ENCODE measurements around the gene ESF1.
"Not testable (repeated sequence)": the region's sequence is repeated elsewhere in the genome, so short reads cannot be mapped to it uniquely, and the experiment has no call there.

Gene ESF1

GRCh38 chr20:13772529-13772928 is 12.2 kb downstream of the ESF1 start:
- Histone ChIP-seq H3K27ac (ENCODE audit: low read depth, low read length) (no peak overlapping the region), H3K9ac (ENCODE audit: low read depth in 1 of 2, low read length in 2 of 2) (no peak overlapping the region), H3K4me1 (ENCODE audit: control insufficient read depth in 1 of 2, insufficient read depth in 2 of 2, low read length in 2 of 2) (no peaks in the 10 kb centered on the region), H3K9me3 (ENCODE audit: control insufficient read depth in 1 of 2, low read length in 2 of 2) (no peaks in the 10 kb centered on the region), H3K36me3 (ENCODE audit: control insufficient read depth in 1 of 2, insufficient read depth in 2 of 2, low read length in 2 of 2) (peaks cover 26 to 60% of the 10 kb centered on the region in 2 donors), H3K4me3 (ENCODE audit: low read depth in 1 of 2, low read length in 2 of 2) (no peak overlapping the region), H3K27me3 (ENCODE audit: control insufficient read depth in 1 of 2, insufficient read depth in 2 of 2, low read length in 2 of 2) (no peaks in the 10 kb centered on the region)

GRCh38 chr20:13771853-13772453 is 12.8 kb downstream of the ESF1 start:
- no peaks in the 10 kb centered on the region for H3K27me3 ChIP-seq (ENCODE audit: control insufficient read depth in 1 of 2, insufficient read depth in 2 of 2, low read length in 2 of 2)
- H3K9me3 ChIP-seq (ENCODE audit: control insufficient read depth in 1 of 2, low read length in 2 of 2), result no peaks in the 10 kb centered on the region
- peaks cover 28 to 59% of the 10 kb centered on the region in 2 donors for H3K36me3 ChIP-seq (ENCODE audit: control insufficient read depth in 1 of 2, insufficient read depth in 2 of 2, low read length in 2 of 2)
- H3K4me3 ChIP-seq (ENCODE audit: low read depth in 1 of 2, low read length in 2 of 2), result no peak overlapping the region
- no peak overlapping the region for H3K27ac ChIP-seq (ENCODE audit: low read depth, low read length)
- H3K9ac ChIP-seq (ENCODE audit: low read depth in 1 of 2, low read length in 2 of 2), result no peak overlapping the region
- no peaks in the 10 kb centered on the region for H3K4me1 ChIP-seq (ENCODE audit: control insufficient read depth in 1 of 2, insufficient read depth in 2 of 2, low read length in 2 of 2)

- Histone ChIP-seq H3K36me3 (ENCODE audit: control insufficient read depth in 1 of 2, insufficient read depth in 2 of 2, low read length in 2 of 2) (peaks cover 26 to 60% of the 10 kb centered on the region in 2 donors), H3K27ac (ENCODE audit: low read depth, low read length) (no peak overlapping the region), H3K9ac (ENCODE audit: low read depth in 1 of 2, low read length in 2 of 2) (no peak overlapping the region), H3K9me3 (ENCODE audit: control insufficient read depth in 1 of 2, low read length in 2 of 2) (no peaks in the 10 kb centered on the region), H3K27me3 (ENCODE audit: control insufficient read depth in 1 of 2, insufficient read depth in 2 of 2, low read length in 2 of 2) (no peaks in the 10 kb centered on the region), H3K4me3 (ENCODE audit: low read depth in 1 of 2, low read length in 2 of 2) (no peak overlapping the region), H3K4me1 (ENCODE audit: control insufficient read depth in 1 of 2, insufficient read depth in 2 of 2, low read length in 2 of 2) (no peaks in the 10 kb centered on the region)
Observed at GRCh38 chr20:13770141-13770540, 14.6 kb downstream of the ESF1 start.

GRCh38 chr20:13765868-13766416 is 18.8 kb downstream of the ESF1 start:
- no peaks in the 10 kb centered on the region for H3K9me3 ChIP-seq (ENCODE audit: control insufficient read depth in 1 of 2, low read length in 2 of 2)
- H3K4me3 ChIP-seq (ENCODE audit: low read depth in 1 of 2, low read length in 2 of 2), result no peak overlapping the region
- no peak overlapping the region for H3K9ac ChIP-seq (ENCODE audit: low read depth in 1 of 2, low read length in 2 of 2)
- no peaks in the 10 kb centered on the region for H3K27me3 ChIP-seq (ENCODE audit: control insufficient read depth in 1 of 2, insufficient read depth in 2 of 2, low read length in 2 of 2)
- H3K27ac ChIP-seq (ENCODE audit: low read depth, low read length), result no peak overlapping the region
- no peaks in the 10 kb centered on the region for H3K4me1 ChIP-seq (ENCODE audit: control insufficient read depth in 1 of 2, insufficient read depth in 2 of 2, low read length in 2 of 2)
- peaks cover 23 to 67% of the 10 kb centered on the region in 2 donors for H3K36me3 ChIP-seq (ENCODE audit: control insufficient read depth in 1 of 2, insufficient read depth in 2 of 2, low read length in 2 of 2)

- no peak overlapping the region for H3K27ac ChIP-seq (ENCODE audit: low read depth, low read length)
- no peak overlapping the region for H3K9ac ChIP-seq (ENCODE audit: low read depth in 1 of 2, low read length in 2 of 2)
- no peak overlapping the region for H3K4me3 ChIP-seq (ENCODE audit: low read depth in 1 of 2, low read length in 2 of 2)
- peaks cover 18 to 60% of the 10 kb centered on the region in 2 donors for H3K36me3 ChIP-seq (ENCODE audit: control insufficient read depth in 1 of 2, insufficient read depth in 2 of 2, low read length in 2 of 2)
- no peaks in the 10 kb centered on the region for H3K27me3 ChIP-seq (ENCODE audit: control insufficient read depth in 1 of 2, insufficient read depth in 2 of 2, low read length in 2 of 2)
- no peaks in the 10 kb centered on the region for H3K4me1 ChIP-seq (ENCODE audit: control insufficient read depth in 1 of 2, insufficient read depth in 2 of 2, low read length in 2 of 2)
- H3K9me3 ChIP-seq (ENCODE audit: control insufficient read depth in 1 of 2, low read length in 2 of 2), result no peaks in the 10 kb centered on the region
Observed at GRCh38 chr20:13765299-13765698, 19.4 kb downstream of the ESF1 start.

GRCh38 chr20:13760451-13760946 is 24.2 kb downstream of the ESF1 start:
- H3K36me3 ChIP-seq (ENCODE audit: control insufficient read depth in 1 of 2, insufficient read depth in 2 of 2, low read length in 2 of 2), result peaks cover 5 to 29% of the 10 kb centered on the region in 2 donors
- not testable (repeated sequence) for H3K9ac ChIP-seq (ENCODE audit: low read depth in 1 of 2, low read length in 2 of 2); H3K27ac ChIP-seq (ENCODE audit: low read depth, low read length); H3K4me3 ChIP-seq (ENCODE audit: low read depth in 1 of 2, low read length in 2 of 2); H3K27me3 ChIP-seq (ENCODE audit: control insufficient read depth in 1 of 2, insufficient read depth in 2 of 2, low read length in 2 of 2); H3K4me1 ChIP-seq (ENCODE audit: control insufficient read depth in 1 of 2, insufficient read depth in 2 of 2, low read length in 2 of 2); H3K9me3 ChIP-seq (ENCODE audit: control insufficient read depth in 1 of 2, low read length in 2 of 2)

GRCh38 chr20:13758884-13759283 is 25.8 kb downstream of the ESF1 start:
- H3K9me3 ChIP-seq (ENCODE audit: control insufficient read depth in 1 of 2, low read length in 2 of 2), result no peaks in the 10 kb centered on the region
- H3K27me3 ChIP-seq (ENCODE audit: control insufficient read depth in 1 of 2, insufficient read depth in 2 of 2, low read length in 2 of 2), result no peaks in the 10 kb centered on the region
- H3K36me3 ChIP-seq (ENCODE audit: control insufficient read depth in 1 of 2, insufficient read depth in 2 of 2, low read length in 2 of 2), result peaks cover 5 to 14% of the 10 kb centered on the region in 2 donors

GRCh38 chr20:13756551-13756950 is 28.2 kb downstream of the ESF1 start:
- Histone ChIP-seq H3K27me3 (ENCODE audit: control insufficient read depth in 1 of 2, insufficient read depth in 2 of 2, low read length in 2 of 2) (no peaks in the 10 kb centered on the region), H3K4me1 (ENCODE audit: control insufficient read depth in 1 of 2, insufficient read depth in 2 of 2, low read length in 2 of 2) (peaks cover 4 to 7% of the 10 kb centered on the region in 2 donors), H3K9ac (ENCODE audit: low read depth in 1 of 2, low read length in 2 of 2) (no peak overlapping the region), H3K9me3 (ENCODE audit: control insufficient read depth in 1 of 2, low read length in 2 of 2) (no peaks in the 10 kb centered on the region), H3K36me3 (ENCODE audit: control insufficient read depth in 1 of 2, insufficient read depth in 2 of 2, low read length in 2 of 2) (peaks cover 5 to 8% of the 10 kb centered on the region in 2 donors), H3K27ac (ENCODE audit: low read depth, low read length) (no peak overlapping the region), H3K4me3 (ENCODE audit: low read depth in 1 of 2, low read length in 2 of 2) (no peak overlapping the region)

More at GRCh38 chr20:13758884-13759283, 25.8 kb downstream of the ESF1 start:
- no peak overlapping the region for H3K9ac ChIP-seq (ENCODE audit: low read depth in 1 of 2, low read length in 2 of 2)
- no peak overlapping the region for H3K27ac ChIP-seq (ENCODE audit: low read depth, low read length)
- H3K4me1 ChIP-seq (ENCODE audit: control insufficient read depth in 1 of 2, insufficient read depth in 2 of 2, low read length in 2 of 2), result peaks cover 4 to 7% of the 10 kb centered on the region in 2 donors
- H3K4me3 ChIP-seq (ENCODE audit: low read depth in 1 of 2, low read length in 2 of 2), result peak overlapping the region; percentile 10 to 42

GRCh38 chr20:13755809-13756208 is 28.9 kb downstream of the ESF1 start:
- Histone ChIP-seq H3K4me1 (ENCODE audit: control insufficient read depth in 1 of 2, insufficient read depth in 2 of 2, low read length in 2 of 2) (peaks cover 4 to 7% of the 10 kb centered on the region in 2 donors), H3K36me3 (ENCODE audit: control insufficient read depth in 1 of 2, insufficient read depth in 2 of 2, low read length in 2 of 2) (peaks cover 8 to 10% of the 10 kb centered on the region in 2 donors), H3K4me3 (ENCODE audit: low read depth in 1 of 2, low read length in 2 of 2) (no peak overlapping the region), H3K27me3 (ENCODE audit: control insufficient read depth in 1 of 2, insufficient read depth in 2 of 2, low read length in 2 of 2) (no peaks in the 10 kb centered on the region), H3K9me3 (ENCODE audit: control insufficient read depth in 1 of 2, low read length in 2 of 2) (no peaks in the 10 kb centered on the region), H3K27ac (ENCODE audit: low read depth, low read length) (no peak overlapping the region), H3K9ac (ENCODE audit: low read depth in 1 of 2, low read length in 2 of 2) (no peak overlapping the region)

GRCh38 chr20:13753436-13754036 is 31.2 kb downstream of the ESF1 start:
- no peaks in the 10 kb centered on the region for H3K27me3 ChIP-seq (ENCODE audit: control insufficient read depth in 1 of 2, insufficient read depth in 2 of 2, low read length in 2 of 2)
- H3K27ac ChIP-seq (ENCODE audit: low read depth, low read length), result no peak overlapping the region
- H3K36me3 ChIP-seq (ENCODE audit: control insufficient read depth in 1 of 2, insufficient read depth in 2 of 2, low read length in 2 of 2), result peaks cover 8 to 13% of the 10 kb centered on the region in 2 donors
- no peak overlapping the region for H3K9ac ChIP-seq (ENCODE audit: low read depth in 1 of 2, low read length in 2 of 2)
- peaks cover 4 to 5% of the 10 kb centered on the region in 2 donors for H3K4me1 ChIP-seq (ENCODE audit: control insufficient read depth in 1 of 2, insufficient read depth in 2 of 2, low read length in 2 of 2)
- no peaks in the 10 kb centered on the region for H3K9me3 ChIP-seq (ENCODE audit: control insufficient read depth in 1 of 2, low read length in 2 of 2)
- H3K4me3 ChIP-seq (ENCODE audit: low read depth in 1 of 2, low read length in 2 of 2), result no peak overlapping the region
